ENCODE measurements around the gene OPRM1.

Gene OPRM1

DNA sequence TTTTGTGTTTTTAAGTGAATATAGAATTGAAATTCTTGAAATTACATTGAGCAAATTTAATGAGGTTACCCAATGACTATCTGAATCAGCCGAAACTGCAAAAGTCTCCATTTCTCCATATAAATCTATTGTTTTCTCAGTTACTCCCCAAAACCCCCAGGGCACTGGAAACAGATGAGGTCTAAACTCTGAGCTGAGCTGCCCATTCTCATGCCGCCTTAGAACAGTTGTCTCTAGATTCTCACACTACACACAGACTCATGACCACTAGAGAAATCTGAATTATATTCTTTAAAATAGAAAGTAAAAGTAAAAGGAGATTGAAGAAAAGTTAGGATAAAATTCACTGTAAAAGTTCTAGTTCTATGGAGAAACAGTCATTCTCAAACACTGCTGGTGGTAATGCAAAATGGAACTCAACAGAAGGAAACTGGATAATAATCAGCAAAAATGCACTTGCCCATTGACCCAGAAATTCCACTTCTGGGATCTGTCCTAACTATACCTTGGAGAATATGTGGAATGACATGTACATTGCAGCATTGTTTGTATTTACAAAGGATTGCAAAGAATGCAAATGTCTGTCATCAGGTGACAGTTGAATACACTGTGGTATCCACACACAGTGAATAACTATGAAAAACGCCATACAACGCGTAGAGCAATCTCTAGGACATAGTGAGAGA, 192.0 kb downstream of the OPRM1 start:
- DNase-seq (ENCODE audit: low read depth in 1 of 2, low spot score in 1 of 2): no peak
- Histone ChIP-seq H3K27ac (replicated peaks) (no peak overlapping the region), H3K4me3 (replicated peaks; ENCODE audit: insufficient read depth, low read length) (no peak overlapping the region), H3K27me3 (ENCODE audit: insufficient read depth, poor library complexity, severe bottlenecking) (no peaks in the 10 kb centered on the region)
- TF ChIP-seq, protein P1, sequence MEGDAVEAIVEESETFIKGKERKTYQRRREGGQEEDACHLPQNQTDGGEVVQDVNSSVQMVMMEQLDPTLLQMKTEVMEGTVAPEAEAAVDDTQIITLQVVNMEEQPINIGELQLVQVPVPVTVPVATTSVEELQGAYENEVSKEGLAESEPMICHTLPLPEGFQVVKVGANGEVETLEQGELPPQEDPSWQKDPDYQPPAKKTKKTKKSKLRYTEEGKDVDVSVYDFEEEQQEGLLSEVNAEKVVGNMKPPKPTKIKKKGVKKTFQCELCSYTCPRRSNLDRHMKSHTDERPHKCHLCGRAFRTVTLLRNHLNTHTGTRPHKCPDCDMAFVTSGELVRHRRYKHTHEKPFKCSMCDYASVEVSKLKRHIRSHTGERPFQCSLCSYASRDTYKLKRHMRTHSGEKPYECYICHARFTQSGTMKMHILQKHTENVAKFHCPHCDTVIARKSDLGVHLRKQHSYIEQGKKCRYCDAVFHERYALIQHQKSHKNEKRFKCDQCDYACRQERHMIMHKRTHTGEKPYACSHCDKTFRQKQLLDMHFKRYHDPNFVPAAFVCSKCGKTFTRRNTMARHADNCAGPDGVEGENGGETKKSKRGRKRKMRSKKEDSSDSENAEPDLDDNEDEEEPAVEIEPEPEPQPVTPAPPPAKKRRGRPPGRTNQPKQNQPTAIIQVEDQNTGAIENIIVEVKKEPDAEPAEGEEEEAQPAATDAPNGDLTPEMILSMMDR (IDR thresholded peaks at IDR 0.05; ENCODE audit: insufficient read depth, low read length): no peak
- TF ChIP-seq SPI1 (IDR thresholded peaks at IDR 0.05; ENCODE audit: borderline replicate concordance, low read depth) (no peak), GABPA (IDR thresholded peaks at IDR 0.05; ENCODE audit: low read depth) (no peak), REST (IDR thresholded peaks at IDR 0.05; ENCODE audit: insufficient replicate concordance, low read depth) (no peak), POLR2AphosphoS5 (IDR thresholded peaks at IDR 0.05; ENCODE audit: low read depth) (no peak)

- H3K27ac ChIP-seq (replicated peaks): no peak overlapping the region
- TF ChIP-seq REST (IDR thresholded peaks at IDR 0.05; ENCODE audit: insufficient replicate concordance, low read depth): no peak
- TF ChIP-seq GABPA (IDR thresholded peaks at IDR 0.05; ENCODE audit: low read depth): no peak
- no peaks in the 10 kb centered on the region for H3K27me3 ChIP-seq (ENCODE audit: insufficient read depth, poor library complexity, severe bottlenecking)
- no peak overlapping the region for H3K4me3 ChIP-seq (replicated peaks; ENCODE audit: insufficient read depth, low read length)
- DNase-seq (ENCODE audit: low read depth in 1 of 2, low spot score in 1 of 2): no peak
These were observed 193.2 kb downstream of the OPRM1 start for GRCh38 chr6:154232013-154232910.

GRCh38 chr6:154233383-154233782, 194.3 kb downstream of the OPRM1 start:
- no peak overlapping the region for H3K4me3 ChIP-seq (replicated peaks; ENCODE audit: insufficient read depth, low read length)

More at GRCh38 chr6:154233383-154233782, 194.3 kb downstream of the OPRM1 start:
- Histone ChIP-seq H3K27me3 (ENCODE audit: insufficient read depth, poor library complexity, severe bottlenecking) (no peaks in the 10 kb centered on the region), H3K27ac (replicated peaks) (no peak overlapping the region)
- no peak for DNase-seq (ENCODE audit: low read depth in 1 of 2, low spot score in 1 of 2)
- TF ChIP-seq, protein P1 (IDR thresholded peaks at IDR 0.05; ENCODE audit: insufficient read depth, low read length): no peak
- no peak for TF ChIP-seq GABPA (IDR thresholded peaks at IDR 0.05; ENCODE audit: low read depth)
- TF ChIP-seq REST (IDR thresholded peaks at IDR 0.05; ENCODE audit: insufficient replicate concordance, low read depth): no peak
- no peak for TF ChIP-seq SPI1 (IDR thresholded peaks at IDR 0.05; ENCODE audit: borderline replicate concordance, low read depth)
- TF ChIP-seq POLR2AphosphoS5 (IDR thresholded peaks at IDR 0.05; ENCODE audit: low read depth): no peak

Data from HL-60 (cell line).